ENCODE results near the gene PLXNA1. TPM values are rescaled to one million over a fixed set of nuclear protein-coding genes. Genes with fewer than 3 reads are reported as not detected.

The PLXNA1 gene
- total and polyA plus RNA-seq, 9 of the 15 experiments (the other 6 are each of a cell fraction or from before 2014, with no cell fraction given) = 0.23 to 59.9 (median 16.8) TPM

GRCh38 chr3:127009531-127009930, 26.6 kb downstream of the PLXNA1 start:
- FAIRE-seq = no peak

GRCh38 chr3:127011270-127011992, 28.5 kb downstream of the PLXNA1 start:
- FAIRE-seq = no peak
- TF ChIP-seq, protein P1, sequence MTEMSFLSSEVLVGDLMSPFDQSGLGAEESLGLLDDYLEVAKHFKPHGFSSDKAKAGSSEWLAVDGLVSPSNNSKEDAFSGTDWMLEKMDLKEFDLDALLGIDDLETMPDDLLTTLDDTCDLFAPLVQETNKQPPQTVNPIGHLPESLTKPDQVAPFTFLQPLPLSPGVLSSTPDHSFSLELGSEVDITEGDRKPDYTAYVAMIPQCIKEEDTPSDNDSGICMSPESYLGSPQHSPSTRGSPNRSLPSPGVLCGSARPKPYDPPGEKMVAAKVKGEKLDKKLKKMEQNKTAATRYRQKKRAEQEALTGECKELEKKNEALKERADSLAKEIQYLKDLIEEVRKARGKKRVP (CRISPR knock-in tag; IDR thresholded peaks at IDR 0.05) = 0 out of 2 replicates have a peak, but pooled peaks have one; percentile 36
- TF ChIP-seq, protein P2, sequence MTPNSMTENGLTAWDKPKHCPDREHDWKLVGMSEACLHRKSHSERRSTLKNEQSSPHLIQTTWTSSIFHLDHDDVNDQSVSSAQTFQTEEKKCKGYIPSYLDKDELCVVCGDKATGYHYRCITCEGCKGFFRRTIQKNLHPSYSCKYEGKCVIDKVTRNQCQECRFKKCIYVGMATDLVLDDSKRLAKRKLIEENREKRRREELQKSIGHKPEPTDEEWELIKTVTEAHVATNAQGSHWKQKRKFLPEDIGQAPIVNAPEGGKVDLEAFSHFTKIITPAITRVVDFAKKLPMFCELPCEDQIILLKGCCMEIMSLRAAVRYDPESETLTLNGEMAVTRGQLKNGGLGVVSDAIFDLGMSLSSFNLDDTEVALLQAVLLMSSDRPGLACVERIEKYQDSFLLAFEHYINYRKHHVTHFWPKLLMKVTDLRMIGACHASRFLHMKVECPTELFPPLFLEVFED (CRISPR knock-in tag; conservative IDR thresholded peaks at IDR 0.05) = no peak
- no peak for TF ChIP-seq ZNF77 (CRISPR knock-in tag; IDR thresholded peaks at IDR 0.05)
- no peak for TF ChIP-seq SRF (CRISPR knock-in tag; IDR thresholded peaks at IDR 0.05)
- TF ChIP-seq NFXL1 (CRISPR knock-in tag; IDR thresholded peaks at IDR 0.05) = no peak
- TF ChIP-seq ZNF133 (CRISPR knock-in tag; IDR thresholded peaks at IDR 0.05) = no peak
- peak; percentile 91 for TF ChIP-seq CEBPG (CRISPR knock-in tag; IDR thresholded peaks at IDR 0.05)
- peak; percentile 63 to 79 for TF ChIP-seq CEBPG (tag; conservative IDR thresholded peaks at IDR 0.05 in 1 of 2, IDR thresholded peaks at IDR 0.05 in 1 of 2)
- TF ChIP-seq CCAR2 (IDR thresholded peaks at IDR 0.05; ENCODE audit: low read depth, low read length) = no peak

More at GRCh38 chr3:127009531-127009930, 26.6 kb downstream of the PLXNA1 start:
- Histone ChIP-seq H4K20me1 (replicated peaks; ENCODE audit: control insufficient read depth, insufficient read depth, low read length) (no peaks in the 10 kb centered on the region), H3K4me2 (ENCODE audit: insufficient read depth, low read length) (no peak overlapping the region), H3K9me3 (replicated peaks; ENCODE audit: control insufficient read depth, insufficient read depth, low read depth, low read length) (no peaks in the 10 kb centered on the region), H3K9me1 (ENCODE audit: control insufficient read depth, insufficient read depth, low read length) (no peaks in the 10 kb centered on the region), H2AFZ (ENCODE audit: low read depth, low read length) (no peak overlapping the region), H3K9ac (ENCODE audit: insufficient read depth in 1 of 2, low read depth in 2 of 2, low read length in 2 of 2) (no peak overlapping the region), H3K4me3 (no peak overlapping the region), H3K79me2 (ENCODE audit: control insufficient read depth, insufficient read depth, low read length) (no peaks in the 10 kb centered on the region), H3K4me1 (replicated peaks in 1 of 2; ENCODE audit: control insufficient read depth in 2 of 2, insufficient read depth in 2 of 2, low read length in 2 of 2) (peaks cover 0 to 5% of the 10 kb centered on the region in 2 experiments; a peak in 1 of 5 replicates), H3K27ac (ENCODE audit: extremely low read depth, low read depth, low read length) (no peak overlapping the region), H3K27me3 (ENCODE audit: control insufficient read depth in 2 of 2, insufficient read depth in 2 of 2, low read length in 2 of 2) (no peaks in the 10 kb centered on the region), H3K36me3 (ENCODE audit: control insufficient read depth, insufficient read depth, low read length) (peaks cover 56% of the 10 kb centered on the region; the same call in 2 of the 3 replicates)
- TF ChIP-seq, protein P3, sequence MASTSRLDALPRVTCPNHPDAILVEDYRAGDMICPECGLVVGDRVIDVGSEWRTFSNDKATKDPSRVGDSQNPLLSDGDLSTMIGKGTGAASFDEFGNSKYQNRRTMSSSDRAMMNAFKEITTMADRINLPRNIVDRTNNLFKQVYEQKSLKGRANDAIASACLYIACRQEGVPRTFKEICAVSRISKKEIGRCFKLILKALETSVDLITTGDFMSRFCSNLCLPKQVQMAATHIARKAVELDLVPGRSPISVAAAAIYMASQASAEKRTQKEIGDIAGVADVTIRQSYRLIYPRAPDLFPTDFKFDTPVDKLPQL (IDR thresholded peaks at IDR 0.05; ENCODE audit: extremely low read depth, insufficient read length) = no peak
- TF ChIP-seq ZNF75A (CRISPR knock-in tag; IDR thresholded peaks at IDR 0.05) = no peak
- BruUV-seq (replicated peaks) = no TSS peak
- ATAC-seq (no peak), DNase-seq (ENCODE audit: extremely low read depth in 1 of 4, low spot score in 3 of 4) (no peak)
- POLR2A ChIA-PET = interaction anchor here (0.6 to 1.2 kb wide), 2 partner anchors 12 to 17 kb away, joined by 3 read pairs; no protein-coding TSS in a partner anchor
- CTCF ChIA-PET (ENCODE audit: low intra/inter-chr PET ratio) = no interaction called here
- in situ Hi-C loops (cut with MboI) (no loop called here), intact Hi-C loops (cut with micrococcal nuclease) (no loop called here)
- 89% methylated on average over 5 of the region's 10 CpGs for WGBS (ENCODE audit: insufficient coverage, low coverage, missing lambda C conversion rate)

More at GRCh38 chr3:127011270-127011992, 28.5 kb downstream of the PLXNA1 start:
- intact Hi-C loops (cut with micrococcal nuclease) = no loop called here
- no peaks in the 10 kb centered on the region for H3K9me3 ChIP-seq (replicated peaks; ENCODE audit: control insufficient read depth, insufficient read depth, low read depth, low read length)
- in situ Hi-C loops (cut with MboI) = no loop called here
- BruUV-seq (replicated peaks) = no TSS peak
- peaks cover 0 to 5% of the 10 kb centered on the region in 2 experiments; a peak in 1 of 5 replicates for H3K4me1 ChIP-seq (replicated peaks in 1 of 2; ENCODE audit: control insufficient read depth in 2 of 2, insufficient read depth in 2 of 2, low read length in 2 of 2)
- no peak overlapping the region for H3K9ac ChIP-seq (ENCODE audit: insufficient read depth in 1 of 2, low read depth in 2 of 2, low read length in 2 of 2)
- no peaks in the 10 kb centered on the region for H3K9me1 ChIP-seq (ENCODE audit: control insufficient read depth, insufficient read depth, low read length)
- ATAC-seq (peak; percentile 79), DNase-seq (ENCODE audit: extremely low read depth in 1 of 4, low spot score in 3 of 4) (peak in 1 of 4 experiments; percentile 16)
- ChIA-PET CTCF (ENCODE audit: low intra/inter-chr PET ratio) (no interaction called here), POLR2A (interaction anchor here (0.5 to 1.2 kb wide), 4 partner anchors 8 to 93 kb away, joined by 3 to 5 read pairs (median 3); no protein-coding TSS in a partner anchor)
- 88% methylated on average over 5 of the region's 8 CpGs for WGBS (ENCODE audit: insufficient coverage, low coverage, missing lambda C conversion rate)
- H3K4me3 ChIP-seq = no peak overlapping the region
- no peak overlapping the region for H3K4me2 ChIP-seq (ENCODE audit: insufficient read depth, low read length)
- no peak overlapping the region; the same call in 2 of the 3 replicates for H3K27ac ChIP-seq (ENCODE audit: extremely low read depth, low read depth, low read length)
- no peaks in the 10 kb centered on the region for H4K20me1 ChIP-seq (replicated peaks; ENCODE audit: control insufficient read depth, insufficient read depth, low read length)
- H3K27me3 ChIP-seq (ENCODE audit: control insufficient read depth in 2 of 2, insufficient read depth in 2 of 2, low read length in 2 of 2) = no peaks in the 10 kb centered on the region
- peaks cover 67% of the 10 kb centered on the region; the same call in 2 of the 3 replicates for H3K36me3 ChIP-seq (ENCODE audit: control insufficient read depth, insufficient read depth, low read length)
- no peaks in the 10 kb centered on the region for H3K79me2 ChIP-seq (ENCODE audit: control insufficient read depth, insufficient read depth, low read length)
- H2AFZ ChIP-seq (ENCODE audit: low read depth, low read length) = no peak overlapping the region

Data from K562 (cell line).